Suprapubic skin (tissue), 4 donors: ENCODE measurements around the gene HCFC2. TPM values are rescaled to one million over a fixed set of nuclear protein-coding genes. Genes with fewer than 3 reads are reported as not detected.
"Not testable (repeated sequence)": the region's sequence is repeated elsewhere in the genome, so short reads cannot be mapped to it uniquely, and the experiment has no call there.

ENCODE experiments used
- DNase-seq, 2 donors: peaks; one replicate each; pipeline ENCODE4 v3.0.0-alpha.2; 2019; ENCODE audit warnings: low spot score in 2 of 2
- H3K27ac ChIP-seq: fragments of 200-600 bp; sonication (generic); one replicate; pipeline ENCODE4 v1.5.1; 2019
- H3K27me3 ChIP-seq: fragments of 200-600 bp; sonication (generic); one replicate; pipeline ENCODE4 v1.5.1; 2019
- H3K36me3 ChIP-seq: fragments of 200-600 bp; sonication (generic); one replicate; pipeline ENCODE4 v1.5.1; 2019
- H3K4me1 ChIP-seq: fragments of 200-600 bp; sonication (generic); one replicate; pipeline ENCODE4 v1.5.1; 2019
- H3K4me3 ChIP-seq: fragments of 200-600 bp; sonication (generic); one replicate; pipeline ENCODE4 v1.5.1; 2019; ENCODE audit warnings: mild to moderate bottlenecking
- H3K9me3 ChIP-seq: fragments of 200-600 bp; sonication (generic); one replicate; pipeline ENCODE4 v1.5.1; 2019
- CTCF ChIP-seq, 2 donors: fragments of 200-600 bp in 1 of 2; fragments of 450-650 bp in 1 of 2; sonication (generic) in 1 of 2; IDR thresholded peaks; one replicate each; pipeline ENCODE4 v1.5.1; 2016 to 2019; ENCODE audit warnings: antibody characterized with exemption in 2 of 2, mild to moderate bottlenecking in 1 of 2, moderate library complexity in 1 of 2
- EP300 ChIP-seq: sonication (generic); formaldehyde crosslinking; IDR thresholded peaks from one replicate; pipeline ENCODE4 v1.6.1; 2017; ENCODE audit warnings: antibody characterized with exemption
- POLR2A ChIP-seq, 2 donors: fragments of 450-650 bp; IDR thresholded peaks; one replicate each; pipeline ENCODE4 v1.6.1; 2017; ENCODE audit warnings: antibody characterized with exemption in 2 of 2, mild to moderate bottlenecking in 2 of 2, moderate library complexity in 2 of 2
- POLR2AphosphoS5 ChIP-seq, 3 donors: sonication (generic); formaldehyde crosslinking; IDR thresholded peaks; one replicate each; pipeline ENCODE4 v1.6.1; 2017; ENCODE audit warnings: antibody characterized with exemption in 3 of 3
- WGBS: methylation state at CpG from one replicate; pipeline ENCODE4 v1.1.5; 2018; 5-methylcytosine and 5-hydroxymethylcytosine counted together
- total RNA-seq, 4 donors: library from RNA; depleted of rRNA; stranded (reverse); fragments of >200 nt; gene quantifications; one replicate each; pipeline ENCODE4 v1.1.0, GENCODE V29; 2016

Gene HCFC2
- total RNA-seq, 4 donors from 2014 or later: 16.9 to 28.1 (median 20.0) TPM

DNA sequence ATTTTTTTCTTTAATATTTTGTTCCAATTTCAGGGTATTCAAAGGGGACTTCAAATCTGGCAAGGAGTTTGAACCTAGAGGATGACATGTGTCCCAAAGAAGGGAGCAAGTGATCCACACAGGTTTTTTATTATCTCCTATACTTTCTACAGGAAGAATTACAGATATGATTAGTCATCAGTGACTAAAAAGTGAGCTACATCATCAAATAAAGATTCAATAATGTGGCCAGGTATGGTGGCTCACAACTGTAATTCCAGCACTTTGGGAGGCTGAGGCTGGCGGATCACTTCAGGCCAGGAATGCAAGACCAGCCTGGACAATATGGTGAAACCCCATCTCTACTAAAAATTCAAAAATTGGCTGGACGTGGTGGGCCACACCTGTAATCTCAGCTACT lies 38.6 kb upstream of the HCFC2 start:
- Histone ChIP-seq H3K9me3 (no peaks in the 10 kb centered on the region), H3K4me3 (no peak overlapping the region), H3K36me3 (no peaks in the 10 kb centered on the region), H3K27ac (no peak overlapping the region), H3K27me3 (no peaks in the 10 kb centered on the region), H3K4me1 (no peaks in the 10 kb centered on the region)
- TF ChIP-seq CTCF (IDR thresholded peaks at IDR 0.05) (no peak), POLR2AphosphoS5 (IDR thresholded peaks at IDR 0.05) (no peak), EP300 (no peak), POLR2A (IDR thresholded peaks at IDR 0.05) (no peak)
- WGBS: 92% methylated on average over 2 of the region's 2 CpGs
- no peak for DNase-seq

DNA sequence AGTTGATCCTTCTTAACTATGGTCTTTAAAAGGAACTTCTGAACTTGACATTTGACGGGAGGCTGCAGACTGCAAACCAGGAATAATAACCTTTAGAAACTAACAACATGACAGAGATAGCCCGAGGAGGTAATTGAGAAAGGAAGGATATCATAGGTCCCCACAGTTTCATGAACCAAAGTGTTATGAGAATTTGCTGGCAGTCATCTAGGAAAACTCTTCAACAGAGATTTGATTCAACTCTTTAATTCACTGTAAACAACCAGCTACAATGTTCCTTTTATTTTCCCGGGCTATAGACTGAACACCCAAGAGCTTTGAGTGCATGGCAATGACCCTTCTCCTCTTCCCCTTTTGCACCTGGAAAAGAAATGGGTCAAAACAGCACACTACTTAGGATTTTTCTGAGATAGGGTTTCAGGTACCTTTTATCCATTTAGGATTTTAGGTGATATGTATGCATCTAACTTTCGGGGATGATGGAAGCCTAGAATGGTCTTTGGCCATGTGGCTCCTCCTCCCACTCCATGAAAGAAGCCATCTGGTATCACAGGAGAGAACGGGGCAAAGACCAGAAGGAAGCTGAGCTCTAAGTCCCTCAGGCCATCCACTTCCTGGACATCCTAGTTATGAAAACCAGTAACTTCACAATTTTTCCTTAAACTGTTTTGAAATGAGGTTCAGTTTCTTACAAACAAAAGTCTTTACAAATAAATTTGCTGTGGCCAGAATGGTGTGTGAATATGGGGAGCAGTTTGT lies 37.3 kb upstream of the HCFC2 start:
- H3K4me3 ChIP-seq: no peak overlapping the region
- no peaks in the 10 kb centered on the region for H3K36me3 ChIP-seq
- H3K27me3 ChIP-seq: no peaks in the 10 kb centered on the region
- no peak for TF ChIP-seq EP300
- no peak for TF ChIP-seq CTCF (IDR thresholded peaks at IDR 0.05)
- no peak for TF ChIP-seq POLR2A (IDR thresholded peaks at IDR 0.05)
- no peak for TF ChIP-seq POLR2AphosphoS5 (IDR thresholded peaks at IDR 0.05)
- no peaks in the 10 kb centered on the region for H3K9me3 ChIP-seq
- no peak for DNase-seq
- H3K27ac ChIP-seq: no peak overlapping the region
- WGBS: 50% methylated on average over 5 of the region's 5 CpGs
- no peaks in the 10 kb centered on the region for H3K4me1 ChIP-seq

- H3K4me3 ChIP-seq, H3K27ac ChIP-seq, DNase-seq, H3K36me3 ChIP-seq, H3K4me1 ChIP-seq, H3K9me3 ChIP-seq, H3K27me3 ChIP-seq: not testable (repeated sequence)
- 88% methylated on average over 15 of the region's 27 CpGs for WGBS
Observed at GRCh38 chr12:104030596-104030995, 33.7 kb upstream of the HCFC2 start.

DNA sequence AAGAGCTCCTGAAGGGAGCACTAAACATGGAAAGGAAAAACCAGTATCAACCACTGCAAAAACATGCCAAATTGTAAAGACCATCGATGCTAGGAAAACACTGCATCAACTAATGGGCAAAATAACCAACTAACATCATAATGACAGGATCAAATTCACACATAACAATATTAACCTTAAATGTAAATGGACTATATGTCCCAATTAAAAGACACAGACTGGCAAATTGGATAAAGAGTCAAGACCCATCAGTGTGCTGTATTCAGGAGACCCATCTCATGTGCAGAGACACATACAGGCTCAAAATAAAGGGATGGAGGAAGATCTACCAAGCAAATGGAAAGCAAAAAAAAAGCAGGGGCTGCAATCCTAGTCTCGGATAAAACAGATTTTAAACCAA lies 28.2 kb upstream of the HCFC2 start:
- H3K27ac ChIP-seq, H3K36me3 ChIP-seq, H3K27me3 ChIP-seq, H3K9me3 ChIP-seq, DNase-seq, H3K4me3 ChIP-seq, H3K4me1 ChIP-seq: not testable (repeated sequence)
- WGBS: 95% methylated on average over 2 of the region's 2 CpGs

GRCh38 chr12:104039769-104040168 lies 24.6 kb upstream of the HCFC2 start:
- WGBS: 89% methylated on average over 1 of the region's 1 CpG

GRCh38 chr12:104042580-104042979 lies 21.8 kb upstream of the HCFC2 start:
- H3K4me3 ChIP-seq: no peak overlapping the region
- no peak for DNase-seq
- H3K9me3 ChIP-seq: no peaks in the 10 kb centered on the region
- H3K36me3 ChIP-seq: no peaks in the 10 kb centered on the region
- no peak overlapping the region for H3K27ac ChIP-seq
- 55% methylated on average over 1 of the region's 1 CpG for WGBS
- no peaks in the 10 kb centered on the region for H3K4me1 ChIP-seq
- no peak for TF ChIP-seq CTCF (IDR thresholded peaks at IDR 0.05)
- TF ChIP-seq EP300: no peak
- no peak for TF ChIP-seq POLR2AphosphoS5 (IDR thresholded peaks at IDR 0.05)
- TF ChIP-seq POLR2A (IDR thresholded peaks at IDR 0.05): no peak
- no peaks in the 10 kb centered on the region for H3K27me3 ChIP-seq

More at GRCh38 chr12:104039769-104040168, 24.6 kb upstream of the HCFC2 start:
- not testable (repeated sequence) for H3K27ac ChIP-seq, H3K36me3 ChIP-seq, H3K4me3 ChIP-seq, H3K4me1 ChIP-seq, H3K27me3 ChIP-seq, H3K9me3 ChIP-seq, DNase-seq

GRCh38 chr12:104044158-104044557 lies 20.2 kb upstream of the HCFC2 start:
- TF ChIP-seq POLR2A (IDR thresholded peaks at IDR 0.05): no peak
- no peak for TF ChIP-seq CTCF (IDR thresholded peaks at IDR 0.05)
- no peak for TF ChIP-seq EP300
- no peak for TF ChIP-seq POLR2AphosphoS5 (IDR thresholded peaks at IDR 0.05)
- DNase-seq: no peak
- no peaks in the 10 kb centered on the region for H3K27me3 ChIP-seq
- no peaks in the 10 kb centered on the region for H3K36me3 ChIP-seq
- 92% methylated on average over 3 of the region's 3 CpGs for WGBS
- H3K4me1 ChIP-seq: no peaks in the 10 kb centered on the region
- H3K9me3 ChIP-seq: no peaks in the 10 kb centered on the region
- H3K27ac ChIP-seq: no peak overlapping the region
- no peak overlapping the region for H3K4me3 ChIP-seq
